Thoracic aorta (tissue), 2 donors: Measurements from ENCODE around the gene IL7R. TPM values are rescaled to one million over a fixed set of nuclear protein-coding genes. Genes with fewer than 3 reads are reported as not detected.
A peak's percentile ranks its signal among the peaks of the same experiment; 100 is the strongest.

Experiments
- ATAC-seq: fragments of 150-250 bp; one replicate; pipeline ENCODE4 v1.8.0; 2017; ENCODE audit warnings: low read depth; ENCODE audit not compliant: insufficient number of reproducible peaks, low FRiP score
- DNase-seq: peaks from one replicate; pipeline ENCODE4 v3.0.0-alpha.2; 2020; ENCODE audit warnings: low spot score
- H3K27ac ChIP-seq, 2 donors: fragments of 200-600 bp; sonication (generic); 1 replicate in 1 of 2; 2 replicates in 1 of 2; pipeline ENCODE4 v1.5.1; 2016; ENCODE audit warnings: mild to moderate bottlenecking in 2 of 2, moderate library complexity in 2 of 2
- H3K27me3 ChIP-seq: fragments of 200-600 bp; sonication (generic); replicated peaks from 2 replicates; pipeline ENCODE4 v1.6.0; 2016; ENCODE audit warnings: mild to moderate bottlenecking; ENCODE audit not compliant: insufficient read depth
- H3K36me3 ChIP-seq: fragments of 200-600 bp; sonication (generic); one replicate; pipeline ENCODE4 v1.5.1; 2016
- H3K4me1 ChIP-seq, 2 donors: fragments of 200-600 bp; sonication (generic); 1 replicate in 1 of 2; 2 replicates in 1 of 2; pipeline versions ENCODE4 v1.5.1 to v1.6.0; 2016; ENCODE audit warnings: low read depth in 2 of 2, mild to moderate bottlenecking in 1 of 2; ENCODE audit not compliant: control insufficient read depth in 1 of 2
- H3K4me3 ChIP-seq: fragments of 200-600 bp; sonication (generic); 2 replicates; pipeline ENCODE4 v1.5.1; 2016; ENCODE audit warnings: mild to moderate bottlenecking
- H3K9me3 ChIP-seq: fragments of 200-600 bp; sonication (generic); 2 replicates; pipeline ENCODE4 v1.5.1; 2016
- CTCF ChIP-seq: fragments of 200-600 bp; sonication (generic); IDR thresholded peaks from one replicate; pipeline ENCODE4 v1.5.1; 2019; ENCODE audit warnings: antibody characterized with exemption
- total RNA-seq, 2 donors: library from RNA; depleted of rRNA; stranded (reverse); fragments of >200 nt; gene quantifications; one replicate each; pipeline versions ENCODE4 v1.1.0 to v1.2.3, GENCODE V29; 2016

IL7R gene
- total RNA-seq, 2 donors from 2014 or later: 12.7 to 20.5 TPM

GRCh38 chr5:35857606-35858205 lies 1.0 kb downstream of the IL7R start:
- H3K27me3 ChIP-seq: no peaks in the 10 kb centered on the region
- no peaks in the 10 kb centered on the region for H3K36me3 ChIP-seq
- no peaks in the 10 kb centered on the region for H3K9me3 ChIP-seq
- H3K4me1 ChIP-seq: no peaks in the 10 kb centered on the region
- peak overlapping the region; percentile 25 for H3K4me3 ChIP-seq
- no peak for TF ChIP-seq CTCF
- ATAC-seq (no peak), DNase-seq (no peak)
- no peak overlapping the region for H3K27ac ChIP-seq

GRCh38 chr5:35859101-35859661 lies 2.5 kb downstream of the IL7R start:
- ATAC-seq (no peak), DNase-seq (no peak)
- Histone ChIP-seq H3K4me1 (no peaks in the 10 kb centered on the region), H3K27me3 (no peaks in the 10 kb centered on the region), H3K9me3 (no peaks in the 10 kb centered on the region), H3K27ac (no peak overlapping the region), H3K36me3 (no peaks in the 10 kb centered on the region), H3K4me3 (peak overlapping the region; percentile 26)
- no peak for TF ChIP-seq CTCF

- Histone ChIP-seq H3K4me3 (no peak overlapping the region), H3K36me3 (no peaks in the 10 kb centered on the region), H3K27me3 (no peaks in the 10 kb centered on the region), H3K27ac (no peak overlapping the region), H3K4me1 (no peaks in the 10 kb centered on the region), H3K9me3 (no peaks in the 10 kb centered on the region)
- no peak for TF ChIP-seq CTCF
- DNase-seq: no peak
- no peak for ATAC-seq
Observed at GRCh38 chr5:35860686-35861085, 4.0 kb downstream of the IL7R start.

GRCh38 chr5:35861718-35862117 lies 5.0 kb downstream of the IL7R start:
- no peak overlapping the region for H3K27ac ChIP-seq
- DNase-seq (no peak), ATAC-seq (no peak)

GRCh38 chr5:35862126-35862525 lies 5.4 kb downstream of the IL7R start:
- Histone ChIP-seq H3K4me1 (no peaks in the 10 kb centered on the region), H3K4me3 (no peak overlapping the region), H3K36me3 (no peaks in the 10 kb centered on the region), H3K27me3 (no peaks in the 10 kb centered on the region), H3K27ac (no peak overlapping the region), H3K9me3 (no peaks in the 10 kb centered on the region)
- TF ChIP-seq CTCF: no peak
- DNase-seq: no peak
- no peak for ATAC-seq

More at GRCh38 chr5:35861718-35862117, 5.0 kb downstream of the IL7R start:
- no peaks in the 10 kb centered on the region for H3K9me3 ChIP-seq
- H3K4me1 ChIP-seq: no peaks in the 10 kb centered on the region
- no peak overlapping the region for H3K4me3 ChIP-seq
- no peak for TF ChIP-seq CTCF
- H3K36me3 ChIP-seq: no peaks in the 10 kb centered on the region
- no peaks in the 10 kb centered on the region for H3K27me3 ChIP-seq
